Fibroblast of skin of scalp (primary cell): ENCODE data around the gene LBP.
"Not testable (repeated sequence)": the region's sequence is repeated elsewhere in the genome, so short reads cannot be mapped to it uniquely, and the experiment has no call there.

Experiments
- DNase-seq: peaks from one replicate; pipeline ENCODE4 v3.0.0-alpha.2; 2013

LBP gene

DNA sequence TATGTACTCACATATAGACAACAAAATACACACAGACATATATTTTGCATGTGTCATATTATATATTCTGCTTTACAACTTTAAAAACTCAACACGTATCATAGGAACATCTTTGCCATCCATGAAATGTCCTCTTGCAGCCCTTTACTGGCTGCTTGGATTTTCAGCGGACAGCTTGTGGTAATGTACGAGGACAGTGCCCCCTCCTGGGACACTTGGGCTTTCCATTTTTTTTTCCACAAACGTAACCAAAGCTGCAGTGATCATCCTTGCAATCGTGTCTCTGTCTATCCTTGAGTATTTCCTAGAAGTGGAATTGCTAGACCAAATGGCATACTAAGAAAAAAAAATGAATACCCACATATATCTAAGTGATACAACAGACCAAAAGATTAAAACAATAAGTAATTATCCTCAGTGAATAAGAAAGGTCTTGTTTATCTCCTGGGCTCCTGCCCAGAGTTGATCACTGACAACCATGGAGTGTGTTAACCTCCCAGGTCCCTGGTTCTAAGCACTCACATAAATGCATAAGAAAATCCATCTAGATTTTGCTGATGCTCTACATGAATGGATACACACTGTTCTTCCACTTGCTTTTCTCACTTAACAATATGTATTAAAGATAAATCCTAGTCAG lies 24.2 kb upstream of the LBP start:
- DNase-seq, result peak; percentile 71

DNA sequence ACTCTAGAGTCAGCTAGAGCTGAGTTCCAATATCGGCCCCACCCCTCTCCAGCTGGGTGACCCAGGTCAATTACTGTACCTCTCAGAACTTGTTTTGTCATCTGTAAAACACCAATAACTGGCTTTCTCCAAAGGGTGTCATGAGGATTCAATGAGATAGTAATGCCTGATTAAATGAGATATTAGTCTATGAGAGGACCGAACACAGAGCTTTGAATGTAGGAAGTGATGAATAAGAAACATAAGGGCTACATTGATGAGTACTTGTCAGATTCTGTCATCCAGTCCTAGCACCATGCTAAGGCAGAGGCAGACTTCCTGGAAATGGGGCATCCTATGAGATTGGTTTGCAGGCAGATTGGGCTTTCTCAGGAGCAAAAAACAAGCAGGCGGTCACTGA lies 22.1 kb upstream of the LBP start:
- no peak for DNase-seq

GRCh38 chr20:38325167-38325566 lies 21.1 kb upstream of the LBP start:
- DNase-seq, result no peak

GRCh38 chr20:38325905-38326304 lies 20.4 kb upstream of the LBP start:
- no peak for DNase-seq

DNA sequence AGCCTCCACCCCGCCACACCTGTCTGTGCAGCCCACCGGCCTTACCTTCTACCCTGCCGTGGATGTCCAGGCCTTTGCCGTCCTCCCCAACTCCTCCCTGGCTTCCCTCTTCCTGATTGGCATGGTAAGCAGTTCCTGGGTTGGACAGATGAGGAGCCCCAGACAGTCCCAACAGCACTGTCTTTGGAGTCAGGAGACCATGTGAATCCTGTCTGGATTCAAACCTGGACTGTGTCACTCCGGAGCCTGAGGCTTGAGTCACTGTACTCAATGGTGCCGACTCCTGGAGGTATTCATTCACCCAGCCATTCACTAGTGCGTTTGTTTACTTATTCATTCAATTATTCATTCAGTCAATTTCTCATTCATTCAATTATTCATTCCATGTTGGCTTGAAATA lies 20.0 kb upstream of the LBP start:
- DNase-seq, result no peak

DNA sequence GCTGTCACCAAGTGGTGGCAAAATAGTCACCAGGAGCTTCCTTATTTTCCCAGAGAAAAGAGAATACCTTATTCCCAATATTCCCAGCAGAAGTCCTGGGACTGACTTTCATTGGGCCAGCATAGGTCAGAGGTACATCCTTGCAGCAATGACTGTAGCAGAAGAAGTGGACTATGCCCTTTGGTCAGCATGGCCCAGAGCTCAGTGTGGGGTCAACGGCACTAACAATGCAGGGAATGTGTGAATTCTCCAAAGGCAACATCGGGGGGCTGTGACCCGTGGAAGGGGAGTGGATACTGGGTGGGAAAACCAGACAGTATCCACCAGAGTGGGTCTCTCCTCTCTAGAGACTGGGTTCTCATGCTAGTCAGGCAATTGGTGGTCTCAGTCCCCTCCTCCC lies 15.6 kb upstream of the LBP start:
- DNase-seq, result no peak

GRCh38 chr20:38331245-38331644 lies 15.0 kb upstream of the LBP start:
- no peak for DNase-seq

GRCh38 chr20:38331814-38332213 lies 14.5 kb upstream of the LBP start:
- no peak for DNase-seq

- DNase-seq, result no peak
Measured at GRCh38 chr20:38334016-38334415, 12.3 kb upstream of the LBP start.

DNA sequence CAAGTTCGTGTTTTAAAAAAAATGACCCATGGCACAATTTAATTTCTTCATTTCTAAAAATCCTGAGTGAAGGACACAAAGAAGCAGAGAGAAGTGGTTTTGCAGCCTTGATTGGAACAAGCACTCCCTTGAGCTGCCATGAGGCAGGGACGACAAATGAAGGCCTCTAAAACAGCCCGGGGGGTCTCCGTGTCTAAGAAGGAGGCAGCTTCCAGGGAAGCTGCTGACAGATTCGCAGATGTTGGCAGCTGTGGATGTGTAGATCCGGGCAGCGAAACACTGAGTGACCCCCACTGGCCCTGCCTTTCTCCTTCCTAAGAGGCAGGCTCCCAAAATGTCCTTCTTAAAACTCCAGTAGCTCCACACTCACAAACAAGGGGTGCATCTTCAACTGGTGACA lies 9.6 kb upstream of the LBP start:
- DNase-seq, result no peak

DNA sequence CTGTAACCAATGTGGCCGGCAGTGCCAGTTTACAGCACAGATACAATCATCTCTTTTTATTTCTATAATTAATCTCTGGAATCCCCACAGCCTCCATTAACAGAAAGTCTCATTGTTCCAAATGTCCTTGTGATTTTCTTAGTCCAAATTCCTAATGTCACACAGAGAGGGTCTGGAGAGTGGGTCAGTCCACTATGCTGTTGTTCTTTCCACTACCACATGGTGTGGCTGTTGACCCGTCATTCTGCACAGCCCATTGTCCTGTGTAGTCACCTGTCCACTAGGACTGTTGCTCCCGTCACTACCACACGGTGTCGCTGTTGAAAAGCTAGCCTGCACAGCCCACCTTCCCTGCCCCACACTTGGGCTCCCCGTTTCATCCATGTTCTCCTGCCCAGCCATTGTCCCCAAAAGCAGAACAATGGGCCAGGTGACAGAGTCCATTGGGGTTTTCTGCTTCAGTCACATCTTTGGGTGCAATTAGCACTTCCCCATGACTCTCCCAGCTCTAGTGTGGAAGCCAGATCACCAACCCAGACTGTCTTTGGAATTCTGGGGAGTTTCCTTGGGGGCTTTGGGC lies 8.6 kb upstream of the LBP start:
- no peak for DNase-seq

DNA sequence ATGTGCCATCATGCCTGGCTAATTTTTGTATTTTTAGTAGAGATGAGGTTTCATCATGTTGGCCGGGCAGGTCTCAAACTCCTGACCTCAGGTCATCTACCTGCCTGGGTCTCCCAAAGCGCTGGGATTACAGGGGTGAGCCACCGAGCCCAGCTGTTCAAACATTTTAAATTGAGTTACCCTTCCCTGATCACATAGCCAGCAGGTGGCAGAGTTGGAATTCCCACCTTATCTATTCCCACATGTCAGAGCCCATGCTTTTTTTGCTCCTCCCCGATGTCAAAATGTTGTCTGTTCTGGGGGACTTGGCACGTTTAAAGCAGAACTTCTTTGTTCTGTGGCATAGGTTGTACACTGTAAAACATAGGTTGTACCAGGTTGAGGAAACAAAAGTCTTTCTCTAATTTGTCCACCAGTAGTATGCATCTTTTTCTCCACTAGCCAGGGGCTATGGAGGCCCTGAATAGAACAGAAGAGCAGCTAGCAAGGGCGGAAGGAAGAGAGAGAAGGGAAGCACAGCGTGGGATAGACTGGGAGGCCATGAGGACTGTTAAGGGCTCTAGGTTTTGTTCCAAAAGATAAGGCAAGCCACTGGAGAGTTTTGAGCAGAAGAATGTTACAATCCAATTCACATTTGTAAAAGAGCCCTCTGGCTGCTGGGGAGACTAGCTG lies 7.3 kb upstream of the LBP start:
- no peak for DNase-seq

GRCh38 chr20:38339521-38339896 lies 6.8 kb upstream of the LBP start:
- DNase-seq, result not testable (repeated sequence)

DNA sequence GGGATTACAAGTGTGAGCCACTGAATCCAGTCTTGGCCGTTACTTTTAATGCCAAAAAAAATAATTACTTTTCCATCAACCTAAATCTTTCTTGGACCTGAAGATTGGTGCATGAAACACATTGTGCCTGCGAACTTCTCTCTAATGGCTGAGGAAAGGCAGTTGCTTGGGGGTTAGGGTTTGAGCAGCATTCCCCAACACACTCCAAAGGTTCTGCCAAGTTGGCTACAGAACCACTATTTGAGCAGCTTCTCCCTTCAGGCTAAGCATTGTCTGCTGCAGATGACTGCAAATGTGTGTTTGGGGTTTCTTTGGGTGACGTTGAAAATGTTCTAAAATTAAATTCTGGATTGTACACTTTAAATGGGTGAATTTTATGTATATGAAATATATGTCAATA lies 6.3 kb upstream of the LBP start:
- DNase-seq, result no peak

DNA sequence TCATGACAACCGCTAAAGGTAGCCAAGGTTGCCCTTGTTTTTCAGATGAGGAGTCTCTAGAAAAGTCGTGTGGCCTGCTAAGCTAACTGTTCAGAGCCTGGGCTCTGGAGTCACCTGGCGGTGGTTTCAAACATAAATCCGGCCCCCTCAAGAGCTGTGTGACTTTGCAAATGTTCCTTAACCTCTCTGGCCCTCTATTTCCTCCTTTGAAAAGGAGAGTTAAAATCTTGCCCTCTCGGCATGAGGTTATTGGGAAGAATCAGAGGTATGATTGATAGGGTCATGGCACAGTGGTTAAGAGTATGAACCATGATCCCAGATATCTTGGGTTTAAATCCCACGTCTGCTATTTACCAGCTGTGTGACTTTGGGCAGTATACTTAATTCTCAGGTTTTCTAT lies 5.6 kb upstream of the LBP start:
- no peak for DNase-seq

DNA sequence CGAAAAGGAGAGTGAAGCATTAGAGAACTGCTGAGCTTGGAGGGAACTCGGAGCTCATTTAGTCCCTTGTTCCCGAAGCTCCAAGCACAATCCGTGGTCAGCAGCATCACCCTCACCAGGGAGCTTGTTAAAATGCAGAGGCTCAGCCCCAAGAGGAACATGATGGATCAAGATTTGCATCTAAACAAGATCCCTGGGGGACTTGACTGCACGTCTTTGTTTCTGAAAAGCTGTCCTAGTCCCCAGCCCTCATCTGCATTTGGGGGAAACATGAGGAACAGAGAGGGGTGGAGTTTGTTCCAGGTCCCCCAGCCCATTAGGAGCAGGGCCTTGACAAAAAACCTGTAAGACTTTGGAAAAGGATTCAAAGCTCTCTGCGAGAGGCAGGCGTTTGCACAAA lies 4.1 kb upstream of the LBP start:
- no peak for DNase-seq

GRCh38 chr20:38342713-38343310 lies 3.5 kb upstream of the LBP start:
- DNase-seq, result no peak

GRCh38 chr20:38343311-38344106 lies 2.8 kb upstream of the LBP start:
- no peak for DNase-seq

DNA sequence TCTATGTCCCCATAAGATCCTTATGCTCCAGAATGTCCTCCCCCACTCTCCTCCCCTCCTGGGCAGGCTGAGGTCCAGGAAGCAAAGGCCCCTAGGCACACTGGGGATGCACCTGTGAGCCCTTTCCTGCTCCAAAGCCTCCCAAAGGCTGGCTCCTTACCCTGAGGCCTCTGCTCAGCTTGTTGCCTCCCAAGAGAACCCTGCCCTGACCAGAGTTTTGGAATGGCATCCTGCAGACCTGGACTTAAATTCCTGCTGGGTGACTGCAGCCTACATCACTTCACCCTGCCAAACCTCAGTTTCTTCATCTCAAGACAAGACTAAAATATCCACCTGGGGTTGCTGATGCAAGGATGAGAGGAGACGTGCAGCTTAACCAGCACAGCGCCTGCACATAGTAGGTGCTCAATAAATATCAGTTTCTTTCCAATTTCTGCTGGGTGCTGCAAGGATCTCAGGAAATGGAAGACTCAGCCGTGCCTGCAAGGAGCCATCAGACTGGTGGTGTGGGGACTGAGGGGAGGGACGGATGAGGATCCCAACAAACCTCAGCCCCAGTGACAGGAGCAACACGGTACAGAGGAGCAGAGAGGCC lies 2.1 kb upstream of the LBP start:
- DNase-seq, result no peak

DNA sequence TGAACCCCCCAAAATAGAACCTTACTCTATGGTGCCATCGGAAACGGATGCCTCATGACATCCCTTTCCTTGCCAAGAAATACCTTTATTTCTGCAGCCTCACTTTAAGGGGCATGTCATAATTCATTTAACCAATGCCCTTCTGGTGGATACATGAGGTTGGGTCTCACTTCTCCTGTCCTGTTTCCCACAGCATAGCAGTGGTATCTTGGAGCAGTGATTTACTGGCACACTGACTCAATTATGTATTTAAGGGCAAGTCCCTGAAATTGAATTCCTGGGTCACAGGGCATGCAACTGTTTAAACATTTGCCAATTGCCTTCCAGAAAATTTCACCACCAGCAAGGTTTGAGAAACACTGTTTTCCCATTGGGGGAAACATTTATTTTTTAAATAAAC lies 639 bp upstream of the LBP start:
- DNase-seq, result no peak

GRCh38 chr20:38346741-38347140 lies 459 bp downstream of the LBP start:
- DNase-seq, result no peak

- DNase-seq, result no peak
Measured at GRCh38 chr20:38349856-38350255, 3.6 kb downstream of the LBP start.
